ENCODE results near the gene SERPINB1. TPM values are rescaled to one million over a fixed set of nuclear protein-coding genes. Genes with fewer than 3 reads are reported as not detected.

The SERPINB1 gene
- total RNA-seq, 1 experiment from 2014 or later, result 18.4 TPM

DNA sequence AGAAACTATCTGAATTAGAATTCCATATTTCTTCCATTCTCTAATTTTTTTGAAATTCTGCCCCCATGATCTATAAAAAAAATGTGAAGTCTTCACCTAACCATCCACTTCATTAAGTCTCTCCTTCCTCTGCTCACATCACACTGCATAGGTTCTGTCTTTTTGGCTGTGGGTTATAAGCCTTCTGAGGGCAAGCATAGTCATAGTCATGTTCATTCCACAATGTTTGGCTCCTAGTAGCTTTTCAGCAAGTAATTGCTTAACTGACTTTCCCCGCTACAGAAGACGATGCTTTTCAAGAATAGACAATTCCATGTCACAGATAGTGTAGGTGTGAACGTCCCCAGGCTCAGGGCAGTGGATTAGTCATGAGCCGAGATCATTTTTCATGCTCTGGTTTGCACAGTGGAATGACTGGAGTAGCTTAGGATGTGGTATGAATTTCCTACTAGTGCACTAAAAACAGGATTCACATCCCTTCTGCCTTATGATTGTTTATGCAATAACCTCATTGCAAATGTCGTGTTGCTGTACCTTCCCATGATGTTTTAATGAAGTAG lies 47.4 kb downstream of the SERPINB1 start:
- Histone ChIP-seq H2BK120ac (ENCODE audit: low read depth, low read length, poor library complexity, severe bottlenecking) (no peak overlapping the region), H4K20me1 (ENCODE audit: control insufficient read depth, insufficient read depth, insufficient read length) (no peaks in the 10 kb centered on the region), H3K9me3 (ENCODE audit: control insufficient read depth, low read depth, low read length) (no peaks in the 10 kb centered on the region), H3K23me2 (ENCODE audit: insufficient read length, low read depth, low read length, poor library complexity, severe bottlenecking) (no peaks in the 10 kb centered on the region), H4K5ac (ENCODE audit: insufficient read length, low read depth, low read length) (no peak overlapping the region), H3K4me2 (ENCODE audit: insufficient read depth, insufficient read length, low read length) (no peak overlapping the region), H3K56ac (ENCODE audit: insufficient read length, low read depth, low read length) (no peak overlapping the region), H3T11ph (ENCODE audit: low read length) (no peak overlapping the region), H2AK5ac (ENCODE audit: insufficient read length, low read length) (no peak overlapping the region), H3K27me3 (ENCODE audit: insufficient read depth, low read length) (no peaks in the 10 kb centered on the region), H4K91ac (ENCODE audit: insufficient read length, low read depth, low read length) (no peak overlapping the region), H3K27ac (ENCODE audit: insufficient read length, low read depth, low read length) (no peak overlapping the region), H3K79me2 (ENCODE audit: insufficient read depth, low read length) (no peaks in the 10 kb centered on the region), H3K14ac (ENCODE audit: insufficient read depth, low read length) (no peak overlapping the region), H4K8ac (replicated peaks; ENCODE audit: insufficient read length, low read depth, low read length) (no peak overlapping the region), H2BK5ac (ENCODE audit: insufficient read length, low read length) (no peak overlapping the region), H2BK20ac (ENCODE audit: low read depth, low read length, poor library complexity, severe bottlenecking) (no peak overlapping the region), H3K79me1 (ENCODE audit: insufficient read depth, low read depth, low read length, poor library complexity, severe bottlenecking) (no peaks in the 10 kb centered on the region), H2BK12ac (ENCODE audit: insufficient read length, low read depth, low read length) (no peak overlapping the region), H2AFZ (ENCODE audit: low read length) (no peak overlapping the region), H3K9ac (ENCODE audit: extremely low read depth, insufficient read length, low read length) (no peak overlapping the region), H3K23ac (ENCODE audit: insufficient read length, low read depth, low read length) (no peak overlapping the region), H3K4me1 (ENCODE audit: insufficient read depth, low read length) (no peaks in the 10 kb centered on the region), H2BK15ac (ENCODE audit: low read depth, low read length) (no peak overlapping the region), H3K4ac (ENCODE audit: low read depth, low read length) (no peak overlapping the region), H3K18ac (ENCODE audit: insufficient read length, low read depth, low read length) (no peak overlapping the region)
- Mint-ChIP-seq H3K27ac (no peak overlapping the region), H3K27me3 (ENCODE audit: low read depth) (no peaks in the 10 kb centered on the region), H3K4me3 (no peak overlapping the region), H3K36me3 (ENCODE audit: insufficient read depth in 1 of 3, low read depth in 3 of 3) (peaks cover 0 to 9% (median 0%) of the 10 kb centered on the region in 3 experiments; a peak in 2 of 7 replicates), H3K9me3 (no peaks in the 10 kb centered on the region), H3K4me1 (peaks cover 28 to 31% of the 10 kb centered on the region in 2 experiments)
- no CpG with 5 or more reads among the region's 5 CpGs for WGBS (ENCODE audit: extremely low coverage, insufficient read length, low lambda C conversion rate)
- DNase-seq, result no peak
- TF ChIP-seq, protein P1, sequence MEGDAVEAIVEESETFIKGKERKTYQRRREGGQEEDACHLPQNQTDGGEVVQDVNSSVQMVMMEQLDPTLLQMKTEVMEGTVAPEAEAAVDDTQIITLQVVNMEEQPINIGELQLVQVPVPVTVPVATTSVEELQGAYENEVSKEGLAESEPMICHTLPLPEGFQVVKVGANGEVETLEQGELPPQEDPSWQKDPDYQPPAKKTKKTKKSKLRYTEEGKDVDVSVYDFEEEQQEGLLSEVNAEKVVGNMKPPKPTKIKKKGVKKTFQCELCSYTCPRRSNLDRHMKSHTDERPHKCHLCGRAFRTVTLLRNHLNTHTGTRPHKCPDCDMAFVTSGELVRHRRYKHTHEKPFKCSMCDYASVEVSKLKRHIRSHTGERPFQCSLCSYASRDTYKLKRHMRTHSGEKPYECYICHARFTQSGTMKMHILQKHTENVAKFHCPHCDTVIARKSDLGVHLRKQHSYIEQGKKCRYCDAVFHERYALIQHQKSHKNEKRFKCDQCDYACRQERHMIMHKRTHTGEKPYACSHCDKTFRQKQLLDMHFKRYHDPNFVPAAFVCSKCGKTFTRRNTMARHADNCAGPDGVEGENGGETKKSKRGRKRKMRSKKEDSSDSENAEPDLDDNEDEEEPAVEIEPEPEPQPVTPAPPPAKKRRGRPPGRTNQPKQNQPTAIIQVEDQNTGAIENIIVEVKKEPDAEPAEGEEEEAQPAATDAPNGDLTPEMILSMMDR (conservative IDR thresholded peaks at IDR 0.05), result no peak
